Measurements from ENCODE around the gene MAPK10. TPM values are rescaled to one million over a fixed set of nuclear protein-coding genes. Genes with fewer than 3 reads are reported as not detected.

MAPK10 gene
- total RNA-seq, 3 donors from 2014 or later (not counting 1 experiment from before 2014, with no cell fraction given): 0.92 TPM; not detected in 2

GRCh38 chr4:86118711-86119110 is 241.1 kb downstream of the MAPK10 start:
- H3K4me1 Mint-ChIP-seq: no peaks in the 10 kb centered on the region
- no peak overlapping the region for H3K27ac ChIP-seq (ENCODE audit: low read length)
- TF ChIP-seq CTCF (IDR thresholded peaks at IDR 0.05): no peak
- DNase-seq (no peak), ATAC-seq (no peak)
- H3K27me3 ChIP-seq (ENCODE audit: control insufficient read depth, insufficient read depth, low read length): no peaks in the 10 kb centered on the region
- no peaks in the 10 kb centered on the region for H3K27me3 Mint-ChIP-seq (ENCODE audit: low read depth in 2 of 2)
- peaks cover 5 to 9% of the 10 kb centered on the region in 2 donors for H3K9me3 Mint-ChIP-seq
- intact Hi-C loops (cut with micrococcal nuclease): no loop called here
- H3K36me3 ChIP-seq (ENCODE audit: control insufficient read depth, insufficient read depth, low read length): no peaks in the 10 kb centered on the region
- H3K4me1 ChIP-seq (ENCODE audit: control insufficient read depth, insufficient read depth, low read length): no peaks in the 10 kb centered on the region
- no peak overlapping the region for H3K27ac Mint-ChIP-seq
- peaks cover 8% of the 10 kb centered on the region for H3K9me3 ChIP-seq (ENCODE audit: control insufficient read depth, insufficient read depth, low read length)
- no peaks in the 10 kb centered on the region for H3K36me3 Mint-ChIP-seq
- no peak overlapping the region for H3K4me3 ChIP-seq (ENCODE audit: low read length)
- H3K4me3 Mint-ChIP-seq: no peak overlapping the region

GRCh38 chr4:86117705-86118302 is 242.0 kb downstream of the MAPK10 start:
- Histone ChIP-seq H3K36me3 (ENCODE audit: control insufficient read depth, insufficient read depth, low read length) (no peaks in the 10 kb centered on the region), H3K4me1 (ENCODE audit: control insufficient read depth, insufficient read depth, low read length) (no peaks in the 10 kb centered on the region), H3K27ac (ENCODE audit: low read length) (no peak overlapping the region), H3K4me3 (ENCODE audit: low read length) (no peak overlapping the region), H3K27me3 (ENCODE audit: control insufficient read depth, insufficient read depth, low read length) (no peaks in the 10 kb centered on the region), H3K9me3 (ENCODE audit: control insufficient read depth, insufficient read depth, low read length) (peaks cover 8% of the 10 kb centered on the region)
- intact Hi-C loops (cut with micrococcal nuclease): no loop called here
- no peaks in the 10 kb centered on the region for H3K36me3 Mint-ChIP-seq
- no peaks in the 10 kb centered on the region for H3K27me3 Mint-ChIP-seq (ENCODE audit: low read depth in 2 of 2)
- peaks cover 8 to 9% of the 10 kb centered on the region in 2 donors for H3K9me3 Mint-ChIP-seq
- TF ChIP-seq CTCF (IDR thresholded peaks at IDR 0.05): no peak
- H3K4me3 Mint-ChIP-seq: no peak overlapping the region
- H3K4me1 Mint-ChIP-seq: no peaks in the 10 kb centered on the region
- 89% methylated on average over 1 of the region's 2 CpGs for WGBS (ENCODE audit: insufficient coverage)
- DNase-seq (no peak), ATAC-seq (no peak)
- H3K27ac Mint-ChIP-seq: no peak overlapping the region

DNA sequence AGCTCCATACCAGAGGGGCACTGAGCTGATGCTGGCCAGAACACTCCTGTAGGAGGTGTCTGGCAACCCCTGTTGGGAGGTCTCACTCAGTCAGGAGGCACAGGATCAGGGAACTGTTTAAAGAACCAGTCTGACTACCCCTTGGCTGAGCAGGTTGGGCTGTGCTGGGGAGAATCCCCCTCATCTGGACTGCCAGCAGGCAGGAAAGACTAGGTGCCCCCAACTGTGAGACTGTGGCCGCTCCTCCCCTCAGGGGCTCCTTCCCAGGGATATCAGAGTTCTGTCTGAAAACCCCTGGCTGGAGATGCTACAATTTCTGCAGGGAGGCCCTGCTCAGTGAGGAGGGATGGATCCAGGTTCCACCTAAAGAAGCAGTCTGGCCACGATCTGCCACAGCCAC is 245.3 kb downstream of the MAPK10 start:
- ATAC-seq (no peak), DNase-seq (no peak)
- Histone ChIP-seq H3K27ac (ENCODE audit: low read length) (no peak overlapping the region), H3K4me1 (ENCODE audit: control insufficient read depth, insufficient read depth, low read length) (no peaks in the 10 kb centered on the region), H3K27me3 (ENCODE audit: control insufficient read depth, insufficient read depth, low read length) (no peaks in the 10 kb centered on the region), H3K4me3 (ENCODE audit: low read length) (no peak overlapping the region), H3K9me3 (ENCODE audit: control insufficient read depth, insufficient read depth, low read length) (peaks cover 8% of the 10 kb centered on the region), H3K36me3 (ENCODE audit: control insufficient read depth, insufficient read depth, low read length) (no peaks in the 10 kb centered on the region)
- H3K9me3 Mint-ChIP-seq: peaks cover 9 to 11% of the 10 kb centered on the region in 2 donors
- 95% methylated on average over 2 of the region's 2 CpGs for WGBS (ENCODE audit: insufficient coverage)
- H3K36me3 Mint-ChIP-seq: no peaks in the 10 kb centered on the region
- no peaks in the 10 kb centered on the region for H3K27me3 Mint-ChIP-seq (ENCODE audit: low read depth in 2 of 2)
- H3K27ac Mint-ChIP-seq: no peak overlapping the region
- TF ChIP-seq CTCF (IDR thresholded peaks at IDR 0.05): no peak
- intact Hi-C loops (cut with micrococcal nuclease): no loop called here
- no peak overlapping the region for H3K4me3 Mint-ChIP-seq
- no peaks in the 10 kb centered on the region for H3K4me1 Mint-ChIP-seq

DNA sequence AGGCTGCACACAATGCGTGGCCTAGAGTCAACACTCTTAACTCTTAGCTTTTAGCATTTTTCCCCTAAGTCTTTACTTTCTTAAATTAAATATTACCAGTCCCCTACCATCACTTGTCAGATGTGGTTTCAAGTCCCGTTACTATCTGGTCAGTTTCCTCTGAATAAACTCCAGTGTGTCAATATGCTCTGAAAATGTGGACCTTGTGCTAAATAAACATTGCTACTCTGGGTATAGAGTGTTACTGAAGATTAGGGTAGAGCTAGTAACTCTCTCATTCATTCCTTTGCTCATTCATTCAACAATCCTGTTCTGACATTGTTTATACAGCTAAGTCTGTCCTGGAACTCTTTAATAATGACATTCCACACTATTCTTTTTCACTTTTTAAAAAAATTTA is 251.0 kb downstream of the MAPK10 start:
- H3K36me3 Mint-ChIP-seq: no peaks in the 10 kb centered on the region
- intact Hi-C loops (cut with micrococcal nuclease): no loop called here
- H3K27me3 Mint-ChIP-seq (ENCODE audit: low read depth in 2 of 2): no peaks in the 10 kb centered on the region
- Histone ChIP-seq H3K4me1 (ENCODE audit: control insufficient read depth, insufficient read depth, low read length) (no peaks in the 10 kb centered on the region), H3K27ac (ENCODE audit: low read length) (no peak overlapping the region), H3K27me3 (ENCODE audit: control insufficient read depth, insufficient read depth, low read length) (no peaks in the 10 kb centered on the region), H3K4me3 (ENCODE audit: low read length) (no peak overlapping the region), H3K36me3 (ENCODE audit: control insufficient read depth, insufficient read depth, low read length) (no peaks in the 10 kb centered on the region), H3K9me3 (ENCODE audit: control insufficient read depth, insufficient read depth, low read length) (no peaks in the 10 kb centered on the region)
- peaks cover 11 to 14% of the 10 kb centered on the region in 2 donors for H3K9me3 Mint-ChIP-seq
- 75% methylated on average over 2 of the region's 2 CpGs for WGBS (ENCODE audit: insufficient coverage)
- no peak overlapping the region for H3K4me3 Mint-ChIP-seq
- no peak for TF ChIP-seq CTCF (IDR thresholded peaks at IDR 0.05)
- ATAC-seq (no peak), DNase-seq (no peak)
- no peak overlapping the region for H3K27ac Mint-ChIP-seq
- H3K4me1 Mint-ChIP-seq: no peaks in the 10 kb centered on the region

Measured in natural killer cell (primary cell).